H1 (cell line): ENCODE measurements around the gene IL1RAPL1. TPM values are rescaled to one million over a fixed set of nuclear protein-coding genes. Genes with fewer than 3 reads are reported as not detected.

Source experiments
- CTCF ChIA-PET: fragments of 300-600 bp; sonication (Branson Sonifier 250); formaldehyde crosslinking; loops from one replicate; lab custom pipeline; 2021; ENCODE audit not compliant: partially characterized antibody; lab: Charles Lee
- POLR2A ChIA-PET: fragments of 300-600 bp; sonication (Branson Sonifier 250); formaldehyde crosslinking; loops from one replicate; lab custom pipeline; 2021; ENCODE audit warnings: inconsistent platforms; ENCODE audit not compliant: partially characterized antibody; lab: Charles Lee
- DNase-seq, 2 experiments: peaks; one replicate each; pipeline versions ENCODE4 v3.0.0 to v3.0.0-alpha.2; 2010 to 2022; ENCODE audit warnings: low spot score in 2 of 2, low read depth in 1 of 2, mixed read lengths in 1 of 2
- FAIRE-seq: peaks from 2 replicates; lab custom pipeline; 2011; peaks lifted over from hg19 to GRCh38; lab: Jason Lieb, UNC
- H2AFZ ChIP-seq: 2 replicates; pipeline ENCODE4 v1.8.1; 2012; ENCODE audit warnings: low read length, inconsistent platforms
- H2AK5ac ChIP-seq: 2 replicates; pipeline ENCODE4 v1.6.1; 2013; ENCODE audit warnings: low read depth, low read length
- H2BK120ac ChIP-seq: replicated peaks from 2 replicates; pipeline ENCODE3; 2013; ENCODE audit warnings: low read depth, low read length, inconsistent platforms
- H2BK12ac ChIP-seq: 2 replicates; pipeline ENCODE4 v1.6.1; 2013; ENCODE audit warnings: low read depth, low read length
- H2BK15ac ChIP-seq: 2 replicates; pipeline ENCODE4 v1.6.1; 2013; ENCODE audit warnings: low read length
- H2BK20ac ChIP-seq: 2 replicates; pipeline ENCODE4 v1.6.1; 2013; ENCODE audit warnings: low read length
- H2BK5ac ChIP-seq: 2 replicates; pipeline ENCODE4 v1.6.1; 2013; ENCODE audit warnings: low read depth, low read length
- H3K14ac ChIP-seq: 2 replicates; pipeline ENCODE4 v1.6.1; 2013; ENCODE audit warnings: inconsistent platforms; ENCODE audit not compliant: insufficient read length
- H3K18ac ChIP-seq: 2 replicates; pipeline ENCODE4 v1.6.1; 2013; ENCODE audit warnings: low read length; ENCODE audit errors: extremely low read depth
- H3K23ac ChIP-seq: 2 replicates; pipeline ENCODE4 v1.6.1; 2013; ENCODE audit warnings: inconsistent platforms; ENCODE audit not compliant: insufficient read length
- H3K23me2 ChIP-seq: 2 replicates; pipeline ENCODE4 v1.6.1; 2013; ENCODE audit warnings: low read depth, low read length
- H3K27ac ChIP-seq: 2 replicates; pipeline ENCODE4 v1.6.1; 2011; ENCODE audit warnings: low read depth, low read length, inconsistent platforms
- H3K27me3 ChIP-seq, 4 experiments: replicated peaks in 1 of 4; 1 replicate in 1 of 4; 2 replicates in 3 of 4; pipeline versions ENCODE4 v1.6.1 to v1.8.1; 2011 to 2013; ENCODE audit warnings: low read length in 3 of 4, mild to moderate bottlenecking in 3 of 4, inconsistent platforms in 2 of 4, mixed read lengths in 2 of 4, moderate library complexity in 1 of 4; ENCODE audit not compliant: control insufficient read depth in 3 of 4, insufficient read depth in 3 of 4; ENCODE audit errors: extremely low read depth in 1 of 4
- H3K36me3 ChIP-seq, 4 experiments: 2 replicates each; pipeline versions ENCODE4 v1.6.1 to v1.8.1; 2011 to 2013; ENCODE audit warnings: mild to moderate bottlenecking in 4 of 4, low read length in 3 of 4, moderate library complexity in 2 of 4, control low read depth in 1 of 4, inconsistent platforms in 1 of 4; ENCODE audit not compliant: insufficient read depth in 4 of 4, control insufficient read depth in 2 of 4
- H3K4ac ChIP-seq: replicated peaks from 2 replicates; pipeline ENCODE3; 2013; ENCODE audit warnings: low read length, low read depth, mixed read lengths, inconsistent platforms; ENCODE audit not compliant: insufficient read length
- H3K4me1 ChIP-seq, 4 experiments: replicated peaks in 1 of 4; 1 replicate in 1 of 4; 2 replicates in 3 of 4; pipeline versions ENCODE4 v1.6.1 to v1.8.1; 2011 to 2013; ENCODE audit warnings: low read length in 3 of 4, inconsistent platforms in 2 of 4, mixed read lengths in 1 of 4; ENCODE audit not compliant: insufficient read depth in 4 of 4, control insufficient read depth in 3 of 4
- H3K4me2 ChIP-seq, 2 experiments: 2 replicates each; pipeline versions ENCODE4 v1.6.1 to v1.8.1; 2011 to 2013; ENCODE audit warnings: low read depth in 2 of 2, low read length in 2 of 2, control low read depth in 1 of 2, inconsistent platforms in 1 of 2, mild to moderate bottlenecking in 1 of 2; ENCODE audit not compliant: insufficient read depth in 1 of 2
- H3K4me3 ChIP-seq, 4 experiments: fragments of 200-600, 300-600 bp in 1 of 4; sonication (generic), shearing (Covaris generic), sonication (Bioruptor Twin) in 1 of 4; 2 replicates each; pipeline versions ENCODE4 v1.5.1 to v1.8.1; 2011 to 2016; ENCODE audit warnings: low read length in 4 of 4, low read depth in 3 of 4, control low read depth in 2 of 4, inconsistent platforms in 2 of 4, mild to moderate bottlenecking in 2 of 4, mixed read lengths in 1 of 4, moderate library complexity in 1 of 4; ENCODE audit not compliant: insufficient read depth in 2 of 4; ENCODE audit errors: extremely low read depth in 1 of 4
- H3K56ac ChIP-seq: replicated peaks from 2 replicates; pipeline ENCODE3; 2013; ENCODE audit warnings: low read depth, mild to moderate bottlenecking, mixed read lengths, low read length, inconsistent platforms; ENCODE audit not compliant: insufficient read length
- H3K79me1 ChIP-seq: 2 replicates; pipeline ENCODE4 v1.6.1; 2013; ENCODE audit warnings: low read depth, low read length, control low read depth
- H3K79me2 ChIP-seq, 2 experiments: 2 replicates each; pipeline versions ENCODE4 v1.6.1 to v1.8.1; 2012 to 2013; ENCODE audit warnings: low read length in 2 of 2, mild to moderate bottlenecking in 2 of 2, inconsistent platforms in 1 of 2; ENCODE audit not compliant: insufficient read depth in 2 of 2, control insufficient read depth in 1 of 2
- H3K9ac ChIP-seq, 4 experiments: replicated peaks in 1 of 4; 1 replicate in 1 of 4; 2 replicates in 3 of 4; pipeline versions ENCODE4 v1.6.1 to v1.8.1; 2011 to 2013; ENCODE audit warnings: low read depth in 3 of 4, low read length in 3 of 4, control low read depth in 2 of 4, mild to moderate bottlenecking in 2 of 4, moderate library complexity in 2 of 4, inconsistent platforms in 1 of 4; ENCODE audit errors: extremely low read depth in 1 of 4
- H3K9me3 ChIP-seq, 2 experiments: 2 replicates each; pipeline versions ENCODE4 v1.6.1 to v1.8.1; 2012 to 2013; ENCODE audit warnings: mild to moderate bottlenecking in 2 of 2, moderate library complexity in 2 of 2, control low read depth in 1 of 2, inconsistent platforms in 1 of 2, low read depth in 1 of 2, low read length in 1 of 2, mixed read lengths in 1 of 2; ENCODE audit not compliant: insufficient read depth in 2 of 2
- H4K20me1 ChIP-seq, 2 experiments: replicated peaks in 1 of 2; 2 replicates each; pipeline versions ENCODE3 to v1.8.1; 2011 to 2013; ENCODE audit warnings: inconsistent platforms in 2 of 2, low read length in 2 of 2, mild to moderate bottlenecking in 1 of 2; ENCODE audit not compliant: insufficient read depth in 2 of 2, control insufficient read depth in 1 of 2
- H4K5ac ChIP-seq: 2 replicates; pipeline ENCODE4 v1.6.1; 2013; ENCODE audit warnings: low read length, low read depth, mixed read lengths, inconsistent platforms; ENCODE audit not compliant: insufficient read length
- H4K8ac ChIP-seq: 2 replicates; pipeline ENCODE4 v1.8.0; 2013; ENCODE audit warnings: mild to moderate bottlenecking, moderate library complexity, low read length, inconsistent platforms; ENCODE audit not compliant: insufficient read depth; ENCODE audit errors: extremely low read depth
- H4K91ac ChIP-seq: replicated peaks from 2 replicates; pipeline ENCODE3; 2013; ENCODE audit warnings: low read length, mixed read lengths, inconsistent platforms; ENCODE audit not compliant: insufficient read length
- ASH2L ChIP-seq: fragments of 200-600, 300-600 bp; sonication (generic); IDR thresholded peaks from one replicate; pipeline ENCODE4 v1.7.1; 2017; ENCODE audit warnings: low read length
- BACH1 ChIP-seq: IDR thresholded peaks from 2 replicates; pipeline ENCODE4 v1.6.1; 2012; ENCODE audit warnings: low read length, improper control_type of control experiment
- CBX8 ChIP-seq: fragments of 300-800, 300-1000 bp; sonication (generic); IDR thresholded peaks from 2 replicates; pipeline ENCODE4 v1.7.1; 2016; ENCODE audit warnings: low read depth, low read length, borderline replicate concordance
- CREB1 ChIP-seq: IDR thresholded peaks from 2 replicates; pipeline ENCODE4 v1.6.1; 2012; ENCODE audit warnings: inconsistent platforms
- FOSL1 ChIP-seq: IDR thresholded peaks from 2 replicates; pipeline ENCODE4 v1.6.1; 2011; ENCODE audit warnings: mild to moderate bottlenecking, low read depth, low read length, moderate library complexity; ENCODE audit not compliant: insufficient read depth
- GTF2F1 ChIP-seq: IDR thresholded peaks from 2 replicates; pipeline ENCODE4 v1.6.1; 2012; ENCODE audit warnings: low read depth, low read length, improper control_type of control experiment, borderline replicate concordance
- HDAC2 ChIP-seq, 2 experiments: fragments of 300-600 bp in 1 of 2; sonication (generic) in 1 of 2; IDR thresholded peaks; 2 replicates each; pipeline ENCODE4 v1.6.1; 2011 to 2012; ENCODE audit warnings: low read depth in 2 of 2, low read length in 2 of 2, mild to moderate bottlenecking in 2 of 2, moderate library complexity in 2 of 2, borderline replicate concordance in 1 of 2, inconsistent platforms in 1 of 2
- NANOG ChIP-seq: IDR thresholded peaks from 2 replicates; pipeline ENCODE4 v1.6.1; 2011; ENCODE audit warnings: low read length, low read depth, mild to moderate bottlenecking, inconsistent platforms; ENCODE audit not compliant: insufficient read depth, poor library complexity, severe bottlenecking
- RAD21 ChIP-seq, 2 experiments: IDR thresholded peaks in 1 of 2; conservative IDR thresholded peaks in 1 of 2; 2 replicates each; pipeline ENCODE4 v1.6.1; 2011; ENCODE audit warnings: low read depth in 2 of 2, low read length in 2 of 2, improper control_type of control experiment in 1 of 2, inconsistent platforms in 1 of 2, mild to moderate bottlenecking in 1 of 2, moderate library complexity in 1 of 2
- TAF7 ChIP-seq: optimal IDR thresholded peaks from 2 replicates; pipeline ENCODE3; 2011; ENCODE audit warnings: low read depth, mild to moderate bottlenecking, inconsistent platforms, low read length, moderate library complexity, borderline replicate concordance
- ZNF274 ChIP-seq: IDR thresholded peaks from 2 replicates; pipeline ENCODE4 v1.7.0; 2012; ENCODE audit warnings: low read length, borderline replicate concordance; ENCODE audit errors: extremely low read depth
- polyA plus RNA-seq, 7 experiments: library from polyadenylated mRNA; depleted of rRNA in 3 of 7; stranded (reverse) in 5 of 7; unstranded in 2 of 7; fragments of >200 nt in 5 of 7; fragments of 200-250 nt in 2 of 7; gene quantifications; 1 replicate in 5 of 7; 2 replicates in 1 of 7; 4 replicates in 1 of 7; pipeline versions ENCODE4 v1.2.1 to v1.2.3, GENCODE V29; 2011 to 2013; ENCODE audit warnings: missing spikeins in 2 of 7, mixed read lengths in 2 of 7
- total RNA-seq: library from RNA; stranded (reverse); fragmentation: NEBNext Ultra II Directional; extraction: Animal tissue kit (Norgen Biotek cat#: 25700); gene quantifications from 2 replicates; pipeline ENCODE4 v1.2.1, GENCODE V29; 2021

Gene IL1RAPL1
- total and polyA plus RNA-seq, 2 of the 8 experiments (the other 6 are each of a cell fraction or from before 2014, with no cell fraction given): 0.11 to 0.35 TPM

GRCh38 chrX:29023207-29023606 is 436.0 kb downstream of the IL1RAPL1 start:
- Histone ChIP-seq H4K8ac (no peak overlapping the region), H4K5ac (no peak overlapping the region), H4K91ac (no peak overlapping the region), H3K23ac (no peak overlapping the region), H3K27me3 (no peaks in the 10 kb centered on the region), H3K56ac (no peak overlapping the region), H3K4me2 (no peak overlapping the region), H2BK12ac (no peak overlapping the region), H3K9me3 (no peaks in the 10 kb centered on the region), H3K18ac (no peak overlapping the region), H2BK5ac (no peak overlapping the region), H3K4me3 (no peak overlapping the region), H3K79me2 (no peaks in the 10 kb centered on the region), H3K36me3 (no peaks in the 10 kb centered on the region), H3K79me1 (no peaks in the 10 kb centered on the region), H2BK120ac (no peak overlapping the region), H3K4ac (no peak overlapping the region), H4K20me1 (no peaks in the 10 kb centered on the region), H2AK5ac (no peak overlapping the region), H2AFZ (no peak overlapping the region), H2BK20ac (no peak overlapping the region), H3K27ac (no peak overlapping the region), H3K14ac (no peak overlapping the region), H2BK15ac (no peak overlapping the region), H3K4me1 (no peaks in the 10 kb centered on the region)
- DNase-seq: no peak
- POLR2A ChIA-PET: no interaction called here
- CTCF ChIA-PET: no interaction called here
- no peak for FAIRE-seq
- TF ChIP-seq RAD21 (IDR thresholded peaks at IDR 0.05 in 1 of 2, conservative IDR thresholded peaks at IDR 0.05 in 1 of 2; ENCODE audit: low read depth in 2 of 2, low read length in 2 of 2): no peak
- TF ChIP-seq BACH1: no peak
- no peak for TF ChIP-seq CREB1
- TF ChIP-seq TAF7: no peak
- no peak for TF ChIP-seq FOSL1
- TF ChIP-seq HDAC2 (IDR thresholded peaks at IDR 0.05; ENCODE audit: borderline replicate concordance in 1 of 2, low read depth in 2 of 2, low read length in 2 of 2): no peak
- TF ChIP-seq NANOG: no peak
- TF ChIP-seq ASH2L: no peak
- no peak for TF ChIP-seq GTF2F1
- no peak for TF ChIP-seq CBX8
- TF ChIP-seq ZNF274: no peak
- TF ChIP-seq, all 59 proteins: peak for 0
- Histone ChIP-seq H3K9ac (no peak overlapping the region), H3K23me2 (no peaks in the 10 kb centered on the region)
